Keratinocyte (primary cell): Measurements from ENCODE around the gene CGRRF1.

ENCODE experiments used
- CTCF ChIP-seq, 3 experiments: IDR thresholded peaks in 1 of 3; conservative IDR thresholded peaks in 1 of 3; optimal IDR thresholded peaks in 1 of 3; 2 replicates in 2 of 3; 3 replicates in 1 of 3; pipeline versions ENCODE3 to v1.5.1; 2011; ENCODE audit warnings: low read length in 3 of 3, mild to moderate bottlenecking in 3 of 3, moderate library complexity in 2 of 3, control low read depth in 1 of 3, inconsistent platforms in 1 of 3; ENCODE audit not compliant: insufficient read depth in 2 of 3; ENCODE audit errors: extremely low read depth in 1 of 3
- EZH2 ChIP-seq: IDR thresholded peaks from one replicate; pipeline ENCODE4 v1.6.1; 2012; ENCODE audit warnings: inconsistent platforms, mild to moderate bottlenecking, low read length, moderate library complexity

GRCh38 chr14:54562334-54562733 is 52.6 kb downstream of the CGRRF1 start:
- no peak for TF ChIP-seq CTCF (optimal IDR thresholded peaks at IDR 0.05 in 1 of 3, IDR thresholded peaks at IDR 0.05 in 1 of 3, conservative IDR thresholded peaks at IDR 0.05 in 1 of 3; ENCODE audit: extremely low read depth in 1 of 3, insufficient read depth in 2 of 3, low read length in 3 of 3)
- TF ChIP-seq EZH2: no peak
